HFFc6 (cell line): Measurements from ENCODE around the gene TMPRSS11B. TPM values are rescaled to one million over a fixed set of nuclear protein-coding genes. Genes with fewer than 3 reads are reported as not detected.

Experiments
- DNase-seq: peaks from one replicate; pipeline ENCODE4 v3.0.0-alpha.2; 2018
- H3K27ac Mint-ChIP-seq: 2 replicates; pipeline ENCODE4 v1.8.0; 2020; ENCODE audit warnings: mild to moderate bottlenecking, mixed read lengths
- H3K27me3 Mint-ChIP-seq: 2 replicates; pipeline ENCODE4 v1.8.0; 2021; ENCODE audit warnings: mild to moderate bottlenecking, moderate library complexity, mixed read lengths; ENCODE audit not compliant: insufficient read depth
- H3K36me3 Mint-ChIP-seq: 2 replicates; pipeline ENCODE4 v1.8.0; 2021; ENCODE audit warnings: low read depth, mixed read lengths
- H3K4me1 Mint-ChIP-seq: 2 replicates; pipeline ENCODE4 v1.8.0; 2020; ENCODE audit warnings: low read depth, mixed read lengths
- H3K4me3 Mint-ChIP-seq: 2 replicates; pipeline ENCODE4 v1.8.0; 2020; ENCODE audit warnings: mild to moderate bottlenecking, moderate library complexity, mixed read lengths
- H3K9me3 Mint-ChIP-seq: 2 replicates; pipeline ENCODE4 v1.8.0; 2020; ENCODE audit warnings: mild to moderate bottlenecking, mixed read lengths
- total RNA-seq, 6 experiments: library from RNA; stranded (reverse); fragmentation: NEBNext Ultra II Directional; extraction: Animal tissue kit (Norgen Biotek cat#: 25700); gene quantifications; 2 replicates in 1 of 6; 3 replicates in 5 of 6; pipeline ENCODE4 v1.2.3, GENCODE V29; 2021
- TF ChIP-seq, protein P1 (sequence below): fragments of 200-600 bp; sonication (generic); IDR thresholded peaks from 2 replicates; pipeline ENCODE4 v1.5.0; 2021; ENCODE audit warnings: antibody characterized with exemption, mild to moderate bottlenecking

TMPRSS11B gene
- total RNA-seq, 6 experiments from 2014 or later, result not detected

DNA sequence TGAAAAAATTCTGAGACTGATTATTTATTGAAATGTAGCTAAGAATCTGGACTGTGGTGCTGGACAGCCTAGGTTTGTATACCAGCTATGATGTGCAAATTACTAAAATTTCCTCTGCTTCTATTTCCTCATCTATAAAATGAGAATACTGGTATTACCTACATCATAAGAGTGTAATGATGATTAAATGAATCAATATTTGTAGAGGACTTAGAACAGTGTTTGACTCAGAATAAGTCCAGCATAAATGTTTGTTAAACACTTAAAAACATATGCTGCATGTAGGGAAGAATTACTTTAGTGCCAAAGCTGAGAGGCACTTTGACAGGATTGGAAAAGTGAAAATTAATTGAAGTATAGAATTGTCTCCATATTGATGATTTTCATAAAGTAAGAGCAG is 60.6 kb downstream of the TMPRSS11B start:
- H3K27ac Mint-ChIP-seq, result no peak overlapping the region
- no peaks in the 10 kb centered on the region for H3K4me1 Mint-ChIP-seq
- H3K4me3 Mint-ChIP-seq, result no peak overlapping the region
- no peaks in the 10 kb centered on the region for H3K36me3 Mint-ChIP-seq
- no peaks in the 10 kb centered on the region for H3K9me3 Mint-ChIP-seq
- TF ChIP-seq, protein P1, sequence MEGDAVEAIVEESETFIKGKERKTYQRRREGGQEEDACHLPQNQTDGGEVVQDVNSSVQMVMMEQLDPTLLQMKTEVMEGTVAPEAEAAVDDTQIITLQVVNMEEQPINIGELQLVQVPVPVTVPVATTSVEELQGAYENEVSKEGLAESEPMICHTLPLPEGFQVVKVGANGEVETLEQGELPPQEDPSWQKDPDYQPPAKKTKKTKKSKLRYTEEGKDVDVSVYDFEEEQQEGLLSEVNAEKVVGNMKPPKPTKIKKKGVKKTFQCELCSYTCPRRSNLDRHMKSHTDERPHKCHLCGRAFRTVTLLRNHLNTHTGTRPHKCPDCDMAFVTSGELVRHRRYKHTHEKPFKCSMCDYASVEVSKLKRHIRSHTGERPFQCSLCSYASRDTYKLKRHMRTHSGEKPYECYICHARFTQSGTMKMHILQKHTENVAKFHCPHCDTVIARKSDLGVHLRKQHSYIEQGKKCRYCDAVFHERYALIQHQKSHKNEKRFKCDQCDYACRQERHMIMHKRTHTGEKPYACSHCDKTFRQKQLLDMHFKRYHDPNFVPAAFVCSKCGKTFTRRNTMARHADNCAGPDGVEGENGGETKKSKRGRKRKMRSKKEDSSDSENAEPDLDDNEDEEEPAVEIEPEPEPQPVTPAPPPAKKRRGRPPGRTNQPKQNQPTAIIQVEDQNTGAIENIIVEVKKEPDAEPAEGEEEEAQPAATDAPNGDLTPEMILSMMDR, result no peak
- no peak for DNase-seq
- no peaks in the 10 kb centered on the region; the same call in 1 of the 2 replicates for H3K27me3 Mint-ChIP-seq

DNA sequence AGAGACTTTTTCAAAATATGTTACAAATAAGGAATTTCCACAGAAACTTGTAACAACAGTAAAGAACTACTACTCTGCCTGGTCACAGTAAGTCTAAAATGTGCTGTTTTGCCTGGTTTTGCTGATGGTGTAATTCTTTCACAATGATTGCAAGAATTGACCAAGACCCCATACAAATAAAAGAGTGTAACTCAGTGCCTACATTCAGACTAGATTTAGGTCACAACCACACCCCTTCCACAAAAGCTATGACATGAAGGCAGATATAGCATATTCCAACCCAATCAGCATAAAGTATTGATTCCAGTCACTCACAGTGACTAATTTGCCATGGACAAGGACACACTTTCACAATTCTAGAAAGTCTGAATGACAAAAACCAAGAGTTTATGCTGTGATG is 62.1 kb downstream of the TMPRSS11B start:
- no peak for DNase-seq
- H3K9me3 Mint-ChIP-seq, result no peaks in the 10 kb centered on the region
- H3K27ac Mint-ChIP-seq, result no peak overlapping the region
- H3K27me3 Mint-ChIP-seq, result no peaks in the 10 kb centered on the region; the same call in 1 of the 2 replicates
- H3K4me1 Mint-ChIP-seq, result no peaks in the 10 kb centered on the region
- no peaks in the 10 kb centered on the region for H3K36me3 Mint-ChIP-seq
- TF ChIP-seq, protein P1, result no peak
- H3K4me3 Mint-ChIP-seq, result no peak overlapping the region

DNA sequence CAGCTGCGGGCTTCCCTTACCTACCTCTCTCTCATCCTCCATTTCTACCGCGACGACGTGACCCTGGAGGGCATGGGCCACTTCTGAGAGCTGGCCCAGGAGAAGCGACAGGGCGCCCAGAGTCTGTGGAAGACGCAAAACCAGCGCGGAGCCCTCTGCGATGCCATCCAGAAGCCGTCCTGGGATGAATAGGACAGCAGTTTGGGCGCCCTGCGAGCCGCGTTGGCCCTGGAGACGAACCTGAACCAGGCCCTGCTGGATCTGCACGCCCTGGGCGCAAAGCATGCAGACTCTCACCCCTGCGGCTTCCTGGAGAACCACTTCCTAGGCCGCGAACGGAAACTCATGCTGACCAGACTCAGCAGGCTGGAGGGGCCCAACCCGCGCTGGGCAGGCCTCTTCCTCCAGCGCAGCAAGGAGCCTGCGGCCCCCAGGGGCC is 63.1 kb downstream of the TMPRSS11B start:
- Mint-ChIP-seq H3K9me3 (no peaks in the 10 kb centered on the region), H3K36me3 (no peaks in the 10 kb centered on the region), H3K27ac (no peak overlapping the region), H3K4me1 (no peaks in the 10 kb centered on the region), H3K27me3 (no peaks in the 10 kb centered on the region), H3K4me3 (no peak overlapping the region)
- TF ChIP-seq, protein P1, result no peak
- DNase-seq, result no peak

DNA sequence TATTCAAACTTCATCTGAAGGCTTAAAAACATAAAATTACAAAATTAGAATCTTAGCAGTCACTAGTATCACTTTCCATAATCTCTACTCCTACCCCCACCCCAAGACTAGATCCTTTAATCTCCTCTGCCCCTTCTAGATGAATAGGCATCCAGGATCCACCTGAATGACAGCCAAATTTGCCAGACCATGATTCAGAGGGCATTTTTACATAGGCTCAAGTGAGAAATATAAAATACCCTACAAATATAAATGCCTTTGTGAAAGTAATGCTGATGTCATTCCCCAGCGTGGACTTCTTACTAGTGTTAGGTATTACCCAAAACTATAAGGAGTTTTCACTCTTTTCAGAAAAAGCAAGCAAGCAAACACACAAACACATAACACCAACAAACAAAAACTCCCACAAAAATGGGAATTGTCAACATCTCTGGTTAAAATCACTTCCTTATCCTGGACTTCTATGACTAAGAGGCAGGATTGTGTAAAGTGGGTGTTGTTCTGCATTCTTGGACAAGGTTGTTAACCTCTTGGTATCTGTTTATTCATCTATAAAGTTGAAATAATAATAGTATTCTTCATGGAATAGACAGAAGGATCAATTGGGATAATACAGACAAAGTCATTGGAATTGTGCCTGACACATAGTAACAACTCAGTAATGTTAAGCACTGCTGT is 64.5 kb downstream of the TMPRSS11B start:
- Mint-ChIP-seq H3K9me3 (no peaks in the 10 kb centered on the region), H3K27ac (no peak overlapping the region), H3K4me3 (no peak overlapping the region), H3K36me3 (no peaks in the 10 kb centered on the region), H3K27me3 (no peaks in the 10 kb centered on the region), H3K4me1 (peaks cover 6% of the 10 kb centered on the region; the same call in 1 of the 2 replicates)
- no peak for DNase-seq
- TF ChIP-seq, protein P1, result no peak

DNA sequence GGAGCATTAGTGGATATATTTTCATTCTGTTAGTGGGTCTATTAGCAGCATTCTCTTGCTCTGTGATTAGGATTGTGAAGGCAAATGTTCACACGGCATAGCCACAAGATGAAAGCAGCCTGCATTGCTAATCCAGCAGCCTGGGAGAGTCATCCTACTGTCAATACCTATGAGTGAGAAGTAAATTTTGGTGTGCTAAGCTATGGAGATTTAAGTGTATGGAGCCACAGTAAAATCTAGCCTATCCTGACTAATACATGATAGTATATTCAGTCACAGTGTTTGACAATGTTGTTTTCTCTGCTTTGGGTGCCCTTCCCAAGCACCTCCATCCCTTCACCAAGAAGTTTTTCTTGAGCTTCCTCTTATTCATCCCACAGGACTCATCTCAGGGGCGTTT is 68.6 kb downstream of the TMPRSS11B start:
- H3K4me1 Mint-ChIP-seq, result peaks cover 6% of the 10 kb centered on the region; the same call in 1 of the 2 replicates
- no peak for DNase-seq
- H3K36me3 Mint-ChIP-seq, result no peaks in the 10 kb centered on the region
- no peak overlapping the region for H3K4me3 Mint-ChIP-seq
- no peaks in the 10 kb centered on the region for H3K9me3 Mint-ChIP-seq
- TF ChIP-seq, protein P1, result no peak
- no peak overlapping the region for H3K27ac Mint-ChIP-seq
- H3K27me3 Mint-ChIP-seq, result peaks cover 5% of the 10 kb centered on the region

Other genes with a start within 250 kb of the TMPRSS11B start
- not detected for gene TMPRSS11F, start 115.8 kb downstream of the TMPRSS11B start, total RNA-seq
- gene YTHDC1, start 104.4 kb upstream of the TMPRSS11B start, total RNA-seq, result 10 to 100 TPM; 41.3 to 51.8 (median 50.1) TPM
- gene TMPRSS11E, start 201.8 kb upstream of the TMPRSS11B start, total RNA-seq, result not detected